SIG-M5 treated with dmso at 0.1 percent for 504 hours (cell line): ENCODE data around the gene ACSL3.

Experiments
- DNase-seq: peaks from one replicate; lab custom pipeline; 2025; ENCODE audit not compliant: unreplicated experiment; lab: John Stamatoyannopoulos, UW

Gene ACSL3

GRCh38 chr2:222878877-222879603, 18.2 kb downstream of the ACSL3 start:
- no peak for DNase-seq

GRCh38 chr2:222879604-222879933, 18.7 kb downstream of the ACSL3 start:
- no peak for DNase-seq

DNA sequence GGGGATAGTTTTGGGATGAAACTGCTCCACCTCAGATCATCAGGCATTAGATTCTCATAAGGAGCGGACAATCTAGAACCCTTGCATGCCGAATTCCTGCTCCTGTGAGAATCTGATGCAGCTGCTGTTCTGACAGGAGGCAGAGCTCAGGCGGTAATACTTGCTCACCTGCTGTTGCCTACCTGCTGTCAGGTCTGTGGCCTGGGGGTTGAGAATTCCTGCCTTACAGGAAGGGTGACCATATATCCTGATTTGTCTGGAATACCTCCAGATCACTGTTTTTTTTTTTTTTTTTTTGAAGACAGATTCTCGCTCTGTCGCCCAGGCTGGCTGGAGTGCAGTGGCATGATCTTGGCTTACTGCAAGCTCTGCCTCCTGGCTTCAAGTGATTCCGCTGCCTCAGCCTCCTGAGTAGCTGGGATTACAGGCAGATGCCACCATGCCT, 21.7 kb downstream of the ACSL3 start:
- no peak for DNase-seq

- DNase-seq, result no peak
Measured at GRCh38 chr2:222883420-222883819, 22.6 kb downstream of the ACSL3 start.

DNA sequence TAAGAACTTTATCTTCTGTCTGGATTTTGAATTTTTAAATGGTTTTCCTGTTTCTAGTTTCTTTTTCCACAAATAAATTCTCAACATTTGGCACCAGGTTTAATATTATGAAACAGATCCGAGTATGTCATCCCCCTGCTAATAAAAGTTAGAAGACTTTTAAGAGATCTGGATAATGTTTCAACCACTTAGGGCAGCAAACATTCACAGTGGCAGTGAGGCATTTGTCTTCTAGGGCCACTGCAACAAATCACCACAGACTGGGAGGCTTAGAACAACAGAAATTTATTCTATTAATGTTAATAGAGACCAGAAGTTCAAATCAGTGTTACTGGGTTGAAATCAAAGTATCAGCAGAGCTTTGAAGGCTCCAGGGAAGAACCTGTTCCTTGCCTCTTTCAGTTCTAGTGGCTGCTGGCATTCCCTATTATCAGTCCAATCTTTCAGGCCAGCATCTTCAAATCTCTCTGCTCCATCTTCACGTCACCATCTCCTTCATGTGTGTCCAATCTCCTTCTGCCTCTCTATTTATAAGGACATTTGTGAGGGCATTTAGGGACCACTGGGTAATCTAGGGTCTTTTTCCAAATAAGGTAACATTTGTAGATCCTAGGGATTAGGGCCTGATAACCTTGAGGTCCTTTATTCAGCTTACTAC, 23.4 kb downstream of the ACSL3 start:
- no peak for DNase-seq

DNA sequence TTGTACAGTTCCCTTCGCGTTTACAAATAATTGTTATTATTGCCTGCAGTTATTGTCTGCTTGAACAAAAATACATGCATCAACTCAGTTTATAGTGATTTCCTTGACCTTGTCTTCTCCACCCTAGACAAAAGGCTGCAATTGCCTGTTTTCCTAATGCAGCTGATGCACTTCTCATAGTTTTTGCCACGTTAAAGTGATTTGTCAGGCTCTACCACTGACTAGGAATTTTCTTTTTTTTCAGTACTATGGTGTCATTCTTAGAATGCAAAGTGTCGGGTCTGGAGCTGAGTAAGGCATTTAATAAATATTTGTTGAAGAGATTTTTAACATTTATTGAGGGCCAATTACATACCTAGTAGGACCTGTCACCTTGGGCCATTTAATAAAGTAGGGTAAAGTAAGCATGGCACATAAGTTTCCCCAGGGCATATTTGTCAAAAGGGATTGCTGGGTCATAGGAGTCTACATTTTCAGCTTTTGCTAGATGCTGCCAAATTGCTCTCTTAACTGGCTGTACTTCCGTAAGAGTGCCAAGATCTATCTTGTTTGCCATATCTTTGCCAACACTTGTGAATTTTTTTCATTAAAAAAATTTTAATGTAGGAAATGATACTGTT, 24.1 kb downstream of the ACSL3 start:
- DNase-seq, result no peak

DNA sequence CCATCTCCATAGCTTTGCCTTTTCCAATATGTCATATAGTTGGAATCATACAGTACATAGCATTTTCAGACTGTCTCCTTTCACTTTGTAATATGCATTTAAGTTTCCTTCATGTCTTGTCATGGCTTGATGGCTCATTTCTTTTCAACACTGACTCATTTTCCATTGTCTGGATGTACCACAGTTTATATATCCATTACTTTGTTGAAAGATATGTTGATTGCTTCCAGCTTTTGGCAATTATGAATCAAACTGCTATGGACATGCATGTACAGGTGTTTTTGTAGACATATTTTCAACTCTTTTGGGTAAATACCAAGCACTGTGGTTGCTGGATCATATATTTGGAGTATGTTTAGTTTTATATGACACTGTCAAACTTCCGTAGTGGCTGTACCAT, 26.3 kb downstream of the ACSL3 start:
- no peak for DNase-seq

GRCh38 chr2:222888716-222889115, 27.9 kb downstream of the ACSL3 start:
- no peak for DNase-seq

DNA sequence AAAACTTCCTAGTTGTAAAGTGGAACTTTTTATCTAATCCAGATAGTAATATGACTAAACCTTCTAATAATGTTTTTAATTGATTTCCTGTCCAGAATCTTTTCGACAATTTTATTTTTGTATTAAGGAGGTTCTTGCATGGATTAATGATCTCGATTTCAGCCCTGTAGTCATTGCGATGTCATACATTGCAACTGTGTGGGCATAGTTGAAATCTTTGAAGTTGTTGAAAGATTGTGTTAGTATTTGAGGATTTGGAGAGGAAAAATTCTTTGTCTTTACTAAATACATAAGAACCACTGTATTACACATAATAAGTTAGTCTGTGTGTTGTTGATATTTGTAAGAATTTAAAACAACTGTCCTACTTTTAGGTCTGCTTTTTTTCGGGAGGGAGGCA, 31.1 kb downstream of the ACSL3 start:
- DNase-seq, result no peak

DNA sequence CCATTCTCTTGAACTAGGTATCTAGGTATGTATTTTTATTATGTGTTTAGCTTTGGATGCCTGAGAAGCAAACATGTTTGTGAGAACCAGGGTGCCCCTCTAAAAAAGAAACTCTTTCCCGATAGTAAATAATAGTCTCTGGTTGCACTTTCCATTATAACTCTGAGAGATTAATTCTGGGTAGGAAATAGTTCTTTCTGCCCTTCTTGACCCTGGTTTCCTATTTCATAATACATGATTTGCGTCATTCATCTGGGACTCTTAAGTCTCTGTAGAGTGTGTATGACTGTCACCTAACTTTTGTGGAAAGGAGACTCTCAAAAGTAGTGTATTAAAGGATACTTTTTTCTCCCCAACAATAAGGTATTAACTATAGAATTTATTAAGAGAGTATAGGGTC, 31.5 kb downstream of the ACSL3 start:
- DNase-seq, result peak; percentile 80

GRCh38 chr2:222892761-222893160, 31.9 kb downstream of the ACSL3 start:
- no peak for DNase-seq

DNA sequence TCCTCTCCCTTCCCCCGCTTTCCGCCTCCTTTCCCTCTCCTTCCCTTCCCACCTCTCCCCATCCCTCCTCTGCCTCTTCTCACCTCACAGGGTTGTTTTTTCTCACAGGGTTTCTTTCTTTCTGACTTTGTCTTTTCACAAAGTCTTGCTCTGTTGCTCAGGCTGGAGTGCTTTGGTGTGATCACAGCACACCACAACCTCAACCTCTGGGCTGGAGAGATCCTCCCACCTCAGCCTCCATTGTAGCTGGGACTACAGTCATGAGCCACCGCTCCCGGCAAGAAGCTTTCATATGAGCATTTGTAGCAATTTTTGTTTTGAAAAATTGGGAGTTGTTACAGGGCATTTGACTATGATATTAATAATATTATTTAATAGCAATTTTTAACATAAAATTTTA, 32.9 kb downstream of the ACSL3 start:
- DNase-seq, result no peak

- no peak for DNase-seq
Measured at GRCh38 chr2:222895144-222895543, 34.3 kb downstream of the ACSL3 start.

GRCh38 chr2:222897898-222898297, 37.1 kb downstream of the ACSL3 start:
- DNase-seq, result peak; percentile 39

DNA sequence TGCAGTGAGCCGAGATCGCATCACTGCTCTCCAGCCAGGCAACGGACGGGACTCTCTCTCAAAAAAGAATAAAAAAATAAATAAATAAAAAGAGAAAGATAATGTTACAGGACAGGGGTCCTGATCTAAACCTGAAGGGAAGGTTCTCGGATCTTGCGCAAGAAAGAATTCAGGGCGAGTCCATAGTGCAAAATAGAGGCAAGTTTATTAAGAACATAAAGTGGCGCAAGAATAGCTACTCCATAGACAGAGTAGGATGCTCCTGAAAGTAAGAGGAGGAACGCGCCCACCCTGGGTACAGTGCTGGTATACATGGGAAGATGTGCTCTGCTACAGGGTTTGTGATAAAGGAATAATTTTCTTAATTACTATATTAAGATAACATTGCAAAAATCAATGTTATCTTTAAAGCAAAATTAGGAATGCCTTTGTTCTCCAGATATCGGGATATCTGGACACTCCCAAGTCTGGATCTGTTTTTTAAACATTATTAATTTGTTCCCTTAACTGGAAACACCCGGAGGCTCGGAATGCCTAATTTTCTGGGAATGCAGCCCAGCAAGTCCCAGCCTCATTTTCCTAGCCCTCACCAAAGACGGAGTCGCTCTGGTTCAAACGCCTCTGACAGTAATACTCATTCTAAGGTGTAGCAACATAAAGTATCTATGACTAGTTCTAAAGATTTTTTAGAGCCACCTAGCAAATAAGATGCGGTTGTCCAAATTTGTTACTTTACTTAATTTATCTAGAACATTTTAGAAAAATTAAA, 38.8 kb downstream of the ACSL3 start:
- DNase-seq, result no peak

GRCh38 chr2:222900354-222900753, 39.5 kb downstream of the ACSL3 start:
- DNase-seq, result no peak

- no peak for DNase-seq
Measured at GRCh38 chr2:222902660-222903059, 41.8 kb downstream of the ACSL3 start.

DNA sequence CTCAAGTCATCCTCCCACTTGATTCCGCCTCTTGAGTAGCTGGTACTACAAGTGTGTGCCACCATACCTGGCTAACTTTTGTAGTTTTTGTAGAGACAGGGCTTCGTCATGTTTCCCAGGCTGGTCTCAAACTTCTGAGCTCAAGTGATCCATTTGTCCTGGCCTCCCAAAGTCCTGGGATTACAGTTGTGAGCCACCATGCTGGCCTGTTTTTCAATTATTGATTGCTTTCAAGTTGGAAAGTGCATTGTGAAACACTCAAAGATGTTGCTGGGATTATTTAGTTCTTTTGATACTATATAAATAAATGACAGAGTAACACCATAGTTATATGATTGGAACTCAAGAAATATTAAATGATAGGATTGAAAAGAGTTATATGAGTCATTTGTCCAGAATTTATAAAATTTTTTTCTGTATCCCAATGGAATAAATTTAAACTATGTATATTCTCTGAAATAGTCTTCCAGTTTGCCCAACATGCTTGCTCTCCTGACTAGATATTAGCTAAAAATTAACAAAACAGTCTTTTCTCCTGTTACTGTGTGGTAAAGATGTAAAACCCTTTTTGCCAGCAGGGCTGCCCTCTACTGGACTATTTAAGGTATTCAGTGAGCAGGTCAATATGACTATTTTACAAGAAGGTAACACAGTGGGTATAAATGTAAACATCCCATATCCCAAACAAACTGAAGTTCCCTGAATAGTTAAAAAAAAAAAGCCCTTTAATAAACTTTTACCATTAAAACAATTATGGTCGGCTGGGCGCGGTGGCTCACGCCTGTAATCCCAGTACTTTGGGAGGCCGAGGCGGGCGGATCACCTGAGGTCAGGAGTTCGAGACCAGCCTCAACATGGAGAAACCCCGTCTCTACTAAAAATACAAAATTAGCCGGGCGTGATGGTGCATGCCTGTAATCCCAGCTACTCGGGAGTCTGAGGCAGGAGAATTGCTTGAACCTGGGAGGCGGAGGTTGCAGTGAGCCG, 42.7 kb downstream of the ACSL3 start:
- DNase-seq, result peak; percentile 51

DNA sequence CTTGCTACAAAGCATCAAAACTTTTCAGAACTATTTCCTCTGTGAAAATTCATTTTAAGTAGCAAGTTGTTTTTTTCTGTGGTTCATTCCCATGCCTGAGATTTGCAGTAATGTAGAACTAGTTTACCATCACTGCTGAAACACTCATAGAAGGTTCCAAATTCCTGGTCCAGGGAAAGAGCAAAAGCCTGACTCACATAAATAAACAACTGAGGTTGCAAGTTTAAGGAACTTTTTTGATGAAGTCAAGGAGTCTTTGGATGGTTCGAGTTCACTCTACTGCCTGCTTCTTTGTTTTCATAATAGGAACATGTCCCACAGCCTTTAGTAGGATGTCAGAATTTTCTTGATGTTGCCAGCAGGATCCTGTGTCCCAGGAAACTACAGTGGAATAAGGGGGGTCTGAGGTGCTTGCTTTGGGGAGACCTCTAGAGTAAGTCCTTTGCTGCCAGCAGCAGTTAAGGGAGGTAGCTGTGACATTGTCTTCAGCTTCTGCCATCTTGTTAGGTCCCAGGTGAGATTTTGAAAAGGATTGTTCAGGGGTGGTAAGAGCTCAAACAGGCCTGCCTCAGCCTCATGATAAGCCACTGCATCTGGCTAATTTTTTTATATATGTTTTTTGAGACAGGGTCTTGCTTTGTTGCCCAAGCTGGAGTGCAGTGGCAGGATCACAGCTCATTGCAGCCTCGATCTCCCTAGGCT, 43.9 kb downstream of the ACSL3 start:
- DNase-seq, result no peak

DNA sequence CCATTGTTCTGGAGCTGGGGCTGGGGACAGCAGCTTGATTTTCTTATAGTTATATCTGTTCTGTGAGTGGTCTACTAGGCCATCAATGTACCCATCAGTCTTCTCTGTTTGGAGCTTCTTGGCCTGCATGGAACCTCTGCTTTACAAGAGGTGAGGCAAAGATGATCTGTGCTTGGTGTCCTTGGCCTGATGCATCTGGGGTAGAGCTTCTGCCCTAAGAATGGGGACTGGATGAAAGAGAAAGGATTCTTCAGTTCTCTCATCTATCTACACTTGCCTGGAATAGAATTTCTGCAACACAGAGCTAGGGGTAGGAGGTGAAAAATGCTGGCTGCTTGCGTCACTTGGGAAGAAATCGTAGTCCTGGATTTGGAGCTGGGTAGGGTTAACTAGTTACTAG, 46.2 kb downstream of the ACSL3 start:
- no peak for DNase-seq
